ENCODE measurements around the gene HOMER3.

DNA sequence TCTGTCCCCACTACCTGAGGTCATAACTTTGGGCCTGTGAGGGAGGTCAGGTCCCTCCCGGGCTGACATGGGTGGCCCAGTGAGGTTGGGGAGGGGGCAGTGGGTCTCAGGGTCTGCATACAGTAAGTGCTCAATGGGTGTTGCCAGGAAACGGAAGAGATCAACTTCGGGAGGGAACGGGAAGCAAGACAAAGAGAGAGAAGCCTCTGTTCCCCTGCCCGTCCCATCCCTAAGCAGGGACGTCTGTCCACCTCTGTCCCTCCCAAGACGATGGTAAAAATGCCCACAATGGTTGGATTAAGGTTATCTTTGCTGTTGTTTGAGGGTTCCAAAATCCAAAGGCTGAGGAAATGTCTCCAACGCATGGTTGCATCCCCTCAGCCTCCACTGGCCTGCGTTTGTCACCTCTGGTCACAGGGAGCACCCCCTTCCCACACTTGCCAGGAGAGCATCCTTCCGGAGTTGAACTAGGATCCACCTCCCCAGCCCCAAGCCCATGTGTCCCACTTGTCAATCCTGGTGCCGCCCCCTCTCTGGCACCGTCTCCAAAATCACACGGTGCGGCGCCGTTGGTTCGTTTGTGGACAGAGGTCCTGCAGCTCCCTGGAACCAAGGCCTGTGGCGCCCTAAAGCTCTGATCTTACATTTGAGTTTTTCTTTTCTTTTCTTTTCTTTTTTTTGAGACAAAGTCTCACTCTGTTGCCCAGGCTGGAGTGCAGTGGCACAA lies 774 bp upstream of the HOMER3 start:
- TF ChIP-seq, protein P1, sequence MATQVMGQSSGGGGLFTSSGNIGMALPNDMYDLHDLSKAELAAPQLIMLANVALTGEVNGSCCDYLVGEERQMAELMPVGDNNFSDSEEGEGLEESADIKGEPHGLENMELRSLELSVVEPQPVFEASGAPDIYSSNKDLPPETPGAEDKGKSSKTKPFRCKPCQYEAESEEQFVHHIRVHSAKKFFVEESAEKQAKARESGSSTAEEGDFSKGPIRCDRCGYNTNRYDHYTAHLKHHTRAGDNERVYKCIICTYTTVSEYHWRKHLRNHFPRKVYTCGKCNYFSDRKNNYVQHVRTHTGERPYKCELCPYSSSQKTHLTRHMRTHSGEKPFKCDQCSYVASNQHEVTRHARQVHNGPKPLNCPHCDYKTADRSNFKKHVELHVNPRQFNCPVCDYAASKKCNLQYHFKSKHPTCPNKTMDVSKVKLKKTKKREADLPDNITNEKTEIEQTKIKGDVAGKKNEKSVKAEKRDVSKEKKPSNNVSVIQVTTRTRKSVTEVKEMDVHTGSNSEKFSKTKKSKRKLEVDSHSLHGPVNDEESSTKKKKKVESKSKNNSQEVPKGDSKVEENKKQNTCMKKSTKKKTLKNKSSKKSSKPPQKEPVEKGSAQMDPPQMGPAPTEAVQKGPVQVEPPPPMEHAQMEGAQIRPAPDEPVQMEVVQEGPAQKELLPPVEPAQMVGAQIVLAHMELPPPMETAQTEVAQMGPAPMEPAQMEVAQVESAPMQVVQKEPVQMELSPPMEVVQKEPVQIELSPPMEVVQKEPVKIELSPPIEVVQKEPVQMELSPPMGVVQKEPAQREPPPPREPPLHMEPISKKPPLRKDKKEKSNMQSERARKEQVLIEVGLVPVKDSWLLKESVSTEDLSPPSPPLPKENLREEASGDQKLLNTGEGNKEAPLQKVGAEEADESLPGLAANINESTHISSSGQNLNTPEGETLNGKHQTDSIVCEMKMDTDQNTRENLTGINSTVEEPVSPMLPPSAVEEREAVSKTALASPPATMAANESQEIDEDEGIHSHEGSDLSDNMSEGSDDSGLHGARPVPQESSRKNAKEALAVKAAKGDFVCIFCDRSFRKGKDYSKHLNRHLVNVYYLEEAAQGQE (IDR thresholded peaks at IDR 0.05; ENCODE audit: insufficient read depth in 1 of 2, low read depth in 2 of 2, low read length in 1 of 2) = no peak
- TF ChIP-seq, protein P2, sequence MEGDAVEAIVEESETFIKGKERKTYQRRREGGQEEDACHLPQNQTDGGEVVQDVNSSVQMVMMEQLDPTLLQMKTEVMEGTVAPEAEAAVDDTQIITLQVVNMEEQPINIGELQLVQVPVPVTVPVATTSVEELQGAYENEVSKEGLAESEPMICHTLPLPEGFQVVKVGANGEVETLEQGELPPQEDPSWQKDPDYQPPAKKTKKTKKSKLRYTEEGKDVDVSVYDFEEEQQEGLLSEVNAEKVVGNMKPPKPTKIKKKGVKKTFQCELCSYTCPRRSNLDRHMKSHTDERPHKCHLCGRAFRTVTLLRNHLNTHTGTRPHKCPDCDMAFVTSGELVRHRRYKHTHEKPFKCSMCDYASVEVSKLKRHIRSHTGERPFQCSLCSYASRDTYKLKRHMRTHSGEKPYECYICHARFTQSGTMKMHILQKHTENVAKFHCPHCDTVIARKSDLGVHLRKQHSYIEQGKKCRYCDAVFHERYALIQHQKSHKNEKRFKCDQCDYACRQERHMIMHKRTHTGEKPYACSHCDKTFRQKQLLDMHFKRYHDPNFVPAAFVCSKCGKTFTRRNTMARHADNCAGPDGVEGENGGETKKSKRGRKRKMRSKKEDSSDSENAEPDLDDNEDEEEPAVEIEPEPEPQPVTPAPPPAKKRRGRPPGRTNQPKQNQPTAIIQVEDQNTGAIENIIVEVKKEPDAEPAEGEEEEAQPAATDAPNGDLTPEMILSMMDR (IDR thresholded peaks at IDR 0.05) = no peak

Measured in Panc1 (cell line).